Suprapubic skin (tissue), 3 donors: ENCODE data around the gene NACA2.

Experiments
- CTCF ChIP-seq, 2 donors: fragments of 200-600 bp in 1 of 2; fragments of 450-650 bp in 1 of 2; sonication (generic) in 1 of 2; IDR thresholded peaks; one replicate each; pipeline ENCODE4 v1.5.1; 2016 to 2019; ENCODE audit warnings: antibody characterized with exemption in 2 of 2, mild to moderate bottlenecking in 1 of 2, moderate library complexity in 1 of 2
- POLR2A ChIP-seq, 2 donors: fragments of 450-650 bp; IDR thresholded peaks; one replicate each; pipeline ENCODE4 v1.6.1; 2017; ENCODE audit warnings: antibody characterized with exemption in 2 of 2, mild to moderate bottlenecking in 2 of 2, moderate library complexity in 2 of 2

DNA sequence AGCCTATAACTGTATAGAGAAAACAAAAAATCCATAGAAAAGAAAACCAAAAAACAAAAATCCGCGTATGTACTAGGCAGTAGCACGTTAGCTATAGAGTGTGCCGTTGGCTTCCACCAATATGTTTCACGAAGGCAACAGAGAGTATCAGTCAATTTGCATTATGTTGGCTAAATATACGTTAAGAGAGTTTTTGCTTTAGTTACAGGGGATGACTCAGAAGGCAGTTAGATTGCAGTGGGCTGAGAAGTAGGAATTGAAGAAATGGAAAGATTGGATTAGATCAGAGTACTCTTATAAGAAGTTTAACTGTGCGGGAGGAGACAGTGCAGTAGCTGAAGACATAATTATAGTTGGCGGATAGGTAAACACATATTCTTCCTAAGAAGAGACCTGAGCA, 911 bp upstream of the NACA2 start:
- no peak for TF ChIP-seq CTCF (IDR thresholded peaks at IDR 0.05)
- TF ChIP-seq POLR2A (IDR thresholded peaks at IDR 0.05): no peak
